GM13976 (cell line): ENCODE results near the gene ZFP64.

Experiments used
- DNase-seq: peaks from one replicate; pipeline ENCODE4 v3.0.0; 2012; ENCODE audit warnings: low spot score
- in situ Hi-C: fragments of 300-500 bp; cut with MboI; formaldehyde crosslinking; loops from one replicate; pipeline ENCODE4 v1.12.0; 2022; ENCODE audit warnings: low sequenced_read_pairs, mixed read lengths, inconsistent platforms; ENCODE audit not compliant: unreplicated experiment
- TF ChIP-seq, protein P1 (sequence below): IDR thresholded peaks from 2 replicates; pipeline ENCODE4 v1.5.1; 2012; ENCODE audit warnings: borderline replicate concordance, mild to moderate bottlenecking; ENCODE audit not compliant: insufficient read depth; ENCODE audit errors: extremely low read depth, missing control alignments, control extremely low read depth

ZFP64 gene

DNA sequence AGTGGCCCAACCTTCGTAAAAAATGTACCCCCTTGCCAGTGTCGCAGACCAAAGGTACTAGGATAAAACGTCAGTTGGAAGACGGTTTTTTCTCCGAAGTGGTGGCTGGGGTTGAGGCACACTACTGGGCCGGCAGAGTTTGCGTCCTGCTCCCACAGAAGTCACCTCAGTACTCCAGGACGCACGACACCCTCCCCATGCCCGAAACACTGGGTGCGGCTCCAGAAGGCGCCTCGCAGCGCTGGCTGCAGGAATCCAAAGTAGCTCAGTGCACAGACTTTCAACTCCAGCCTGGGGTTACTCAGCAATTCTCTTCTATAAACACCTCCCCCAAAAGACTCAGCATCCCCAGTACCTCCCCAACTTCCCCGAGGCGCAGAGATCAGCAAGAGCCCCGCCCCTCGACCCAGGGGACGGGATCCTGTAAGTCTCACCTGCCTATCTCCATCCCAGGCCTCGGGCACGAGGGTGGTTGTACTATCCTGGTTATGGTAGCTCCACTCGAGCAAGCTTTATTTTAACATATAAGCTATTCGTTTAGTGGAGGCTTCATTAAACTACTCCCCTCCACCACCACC, 88.2 kb downstream of the ZFP64 start:
- TF ChIP-seq, protein P1, sequence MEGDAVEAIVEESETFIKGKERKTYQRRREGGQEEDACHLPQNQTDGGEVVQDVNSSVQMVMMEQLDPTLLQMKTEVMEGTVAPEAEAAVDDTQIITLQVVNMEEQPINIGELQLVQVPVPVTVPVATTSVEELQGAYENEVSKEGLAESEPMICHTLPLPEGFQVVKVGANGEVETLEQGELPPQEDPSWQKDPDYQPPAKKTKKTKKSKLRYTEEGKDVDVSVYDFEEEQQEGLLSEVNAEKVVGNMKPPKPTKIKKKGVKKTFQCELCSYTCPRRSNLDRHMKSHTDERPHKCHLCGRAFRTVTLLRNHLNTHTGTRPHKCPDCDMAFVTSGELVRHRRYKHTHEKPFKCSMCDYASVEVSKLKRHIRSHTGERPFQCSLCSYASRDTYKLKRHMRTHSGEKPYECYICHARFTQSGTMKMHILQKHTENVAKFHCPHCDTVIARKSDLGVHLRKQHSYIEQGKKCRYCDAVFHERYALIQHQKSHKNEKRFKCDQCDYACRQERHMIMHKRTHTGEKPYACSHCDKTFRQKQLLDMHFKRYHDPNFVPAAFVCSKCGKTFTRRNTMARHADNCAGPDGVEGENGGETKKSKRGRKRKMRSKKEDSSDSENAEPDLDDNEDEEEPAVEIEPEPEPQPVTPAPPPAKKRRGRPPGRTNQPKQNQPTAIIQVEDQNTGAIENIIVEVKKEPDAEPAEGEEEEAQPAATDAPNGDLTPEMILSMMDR, result no peak
- in situ Hi-C loops, result no loop called here
- peak; percentile 43 for DNase-seq

DNA sequence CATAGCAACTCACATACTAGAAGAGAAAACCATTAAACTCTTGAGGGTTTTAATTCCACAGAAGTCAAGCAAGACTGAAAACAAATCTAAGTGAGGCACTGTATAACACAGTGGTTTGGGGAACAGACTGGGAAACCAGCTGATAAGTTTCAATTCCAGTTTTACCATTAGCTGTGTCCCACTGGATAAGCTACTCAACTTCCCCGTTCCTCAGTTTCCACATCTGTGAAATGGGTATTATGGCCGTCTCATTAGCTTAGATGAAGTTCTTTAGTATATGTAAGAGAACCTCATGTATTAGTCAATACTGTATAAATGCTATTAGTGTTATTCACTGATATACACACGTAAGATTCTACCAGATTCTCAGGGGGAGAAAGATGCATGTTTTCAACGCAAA, 89.0 kb downstream of the ZFP64 start:
- TF ChIP-seq, protein P1, result no peak
- no peak for DNase-seq
- in situ Hi-C loops, result no loop called here

DNA sequence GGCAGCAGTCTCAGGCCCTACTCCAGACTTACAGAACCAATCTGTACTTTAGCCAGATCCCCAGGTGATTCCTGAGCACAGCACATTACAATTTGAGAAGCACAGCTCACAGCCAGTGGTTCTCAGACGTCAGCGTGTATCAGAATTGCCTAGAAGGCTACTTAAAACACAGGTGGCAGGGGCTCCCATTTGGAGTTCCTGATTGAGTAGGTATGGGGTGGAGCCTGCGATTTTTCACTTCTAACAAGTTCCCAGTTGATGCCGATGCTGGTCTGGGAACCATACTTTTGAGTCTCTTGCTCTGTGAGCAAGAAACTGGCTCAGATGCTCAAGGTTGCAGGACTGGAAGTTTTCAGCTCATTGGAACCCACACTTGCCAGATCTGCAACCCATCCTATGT, 89.5 kb downstream of the ZFP64 start:
- DNase-seq, result no peak
- in situ Hi-C loops, result no loop called here
- TF ChIP-seq, protein P1, result no peak
